Measurements from ENCODE around the gene C1QL1.

The C1QL1 gene

GRCh38 chr17:44940317-44940716 is 27.8 kb downstream of the C1QL1 start:
- DNase-seq, result no peak
- no peak for TF ChIP-seq POLR2A (IDR thresholded peaks at IDR 0.05; ENCODE audit: low read length)

GRCh38 chr17:44935116-44935515 is 33.0 kb downstream of the C1QL1 start:
- TF ChIP-seq POLR2A (IDR thresholded peaks at IDR 0.05; ENCODE audit: low read length) (no peak), GATA1 (IDR thresholded peaks at IDR 0.05; ENCODE audit: low read depth, low read length) (no peak)
- DNase-seq, result no peak

- DNase-seq, result no peak
- TF ChIP-seq GATA1 (IDR thresholded peaks at IDR 0.05; ENCODE audit: low read depth, low read length) (no peak), POLR2A (IDR thresholded peaks at IDR 0.05; ENCODE audit: low read length) (no peak)
Measured at GRCh38 chr17:44934745-44935105, 33.4 kb downstream of the C1QL1 start.

GRCh38 chr17:44933824-44934744 is 34.0 kb downstream of the C1QL1 start:
- DNase-seq, result no peak
- TF ChIP-seq POLR2A (IDR thresholded peaks at IDR 0.05; ENCODE audit: low read length) (no peak), GATA1 (IDR thresholded peaks at IDR 0.05; ENCODE audit: low read depth, low read length) (no peak)

GRCh38 chr17:44932787-44933097 is 35.4 kb downstream of the C1QL1 start:
- no peak for DNase-seq
- TF ChIP-seq GATA1 (IDR thresholded peaks at IDR 0.05; ENCODE audit: low read depth, low read length), result no peak
- TF ChIP-seq POLR2A (IDR thresholded peaks at IDR 0.05; ENCODE audit: low read length), result no peak

GRCh38 chr17:44932096-44932786 is 35.9 kb downstream of the C1QL1 start:
- TF ChIP-seq GATA1 (IDR thresholded peaks at IDR 0.05; ENCODE audit: low read depth, low read length) (no peak), POLR2A (IDR thresholded peaks at IDR 0.05; ENCODE audit: low read length) (no peak)
- no peak for DNase-seq

- DNase-seq, result no peak
Measured at GRCh38 chr17:44931376-44931775, 36.7 kb downstream of the C1QL1 start.

GRCh38 chr17:44930667-44931066 is 37.4 kb downstream of the C1QL1 start:
- DNase-seq, result peak; percentile 53 to 58
- TF ChIP-seq GATA1 (IDR thresholded peaks at IDR 0.05; ENCODE audit: low read depth, low read length), result no peak
- TF ChIP-seq POLR2A (IDR thresholded peaks at IDR 0.05; ENCODE audit: low read length), result no peak

More at GRCh38 chr17:44931376-44931775, 36.7 kb downstream of the C1QL1 start:
- TF ChIP-seq POLR2A (IDR thresholded peaks at IDR 0.05; ENCODE audit: low read length) (no peak), GATA1 (IDR thresholded peaks at IDR 0.05; ENCODE audit: low read depth, low read length) (no peak)

- DNase-seq, result no peak
- TF ChIP-seq GATA1 (IDR thresholded peaks at IDR 0.05; ENCODE audit: low read depth, low read length) (no peak), POLR2A (IDR thresholded peaks at IDR 0.05; ENCODE audit: low read length) (no peak)
Measured at GRCh38 chr17:44928950-44929720, 39.0 kb downstream of the C1QL1 start.

GRCh38 chr17:44928136-44928535 is 40.0 kb downstream of the C1QL1 start:
- no peak for DNase-seq
- TF ChIP-seq POLR2A (IDR thresholded peaks at IDR 0.05; ENCODE audit: low read length), result no peak
- no peak for TF ChIP-seq GATA1 (IDR thresholded peaks at IDR 0.05; ENCODE audit: low read depth, low read length)

- no peak for DNase-seq
- no peak for TF ChIP-seq POLR2A (IDR thresholded peaks at IDR 0.05; ENCODE audit: low read length)
- TF ChIP-seq GATA1 (IDR thresholded peaks at IDR 0.05; ENCODE audit: low read depth, low read length), result no peak
Measured at GRCh38 chr17:44927696-44928095, 40.4 kb downstream of the C1QL1 start.

GRCh38 chr17:44926821-44927525 is 41.1 kb downstream of the C1QL1 start:
- no peak for DNase-seq
- TF ChIP-seq POLR2A (IDR thresholded peaks at IDR 0.05; ENCODE audit: low read length), result no peak
- TF ChIP-seq GATA1 (IDR thresholded peaks at IDR 0.05; ENCODE audit: low read depth, low read length), result no peak
